H9 (cell line): ENCODE data around the gene RAB31. TPM values are rescaled to one million over a fixed set of nuclear protein-coding genes. Genes with fewer than 3 reads are reported as not detected.

Source experiments
- DNase-seq: peaks from one replicate; pipeline ENCODE4 v3.0.0-alpha.2; 2017
- H2AFZ ChIP-seq: one replicate; pipeline ENCODE4 v1.6.1; 2013; ENCODE audit warnings: mild to moderate bottlenecking, low read length, control low read depth, moderate library complexity
- H2AK5ac ChIP-seq: 2 replicates; pipeline ENCODE4 v1.6.1; 2013; ENCODE audit warnings: low read length, control low read depth, mixed read lengths; ENCODE audit not compliant: insufficient read length
- H2BK120ac ChIP-seq: one replicate; pipeline ENCODE4 v1.6.1; 2013; ENCODE audit warnings: low read depth, mild to moderate bottlenecking, low read length, control low read depth, inconsistent platforms; ENCODE audit not compliant: poor library complexity, severe bottlenecking
- H2BK12ac ChIP-seq: 2 replicates; pipeline ENCODE4 v1.6.1; 2013; ENCODE audit warnings: low read length, control low read depth, mixed read lengths, low read depth; ENCODE audit not compliant: insufficient read length
- H2BK15ac ChIP-seq: 2 replicates; pipeline ENCODE4 v1.6.1; 2013; ENCODE audit warnings: low read depth, low read length, control low read depth
- H2BK20ac ChIP-seq: one replicate; pipeline ENCODE4 v1.6.1; 2013; ENCODE audit warnings: low read depth, mild to moderate bottlenecking, low read length, control low read depth, inconsistent platforms; ENCODE audit not compliant: poor library complexity, severe bottlenecking
- H2BK5ac ChIP-seq: 2 replicates; pipeline ENCODE4 v1.6.1; 2013; ENCODE audit warnings: low read length, control low read depth, mixed read lengths; ENCODE audit not compliant: insufficient read length
- H3K14ac ChIP-seq: 2 replicates; pipeline ENCODE4 v1.6.1; 2013; ENCODE audit warnings: low read length, control low read depth; ENCODE audit not compliant: insufficient read depth
- H3K18ac ChIP-seq: 2 replicates; pipeline ENCODE4 v1.6.1; 2013; ENCODE audit warnings: low read depth, mild to moderate bottlenecking, mixed read lengths, low read length, control low read depth; ENCODE audit not compliant: insufficient read length
- H3K23ac ChIP-seq: 2 replicates; pipeline ENCODE4 v1.6.1; 2013; ENCODE audit warnings: low read length, control low read depth, mixed read lengths, low read depth; ENCODE audit not compliant: insufficient read length
- H3K23me2 ChIP-seq: 2 replicates; pipeline ENCODE4 v1.6.1; 2013; ENCODE audit warnings: low read depth, mild to moderate bottlenecking, mixed read lengths, low read length, control low read depth; ENCODE audit not compliant: insufficient read length, poor library complexity, severe bottlenecking
- H3K27ac ChIP-seq: 2 replicates; pipeline ENCODE4 v1.5.1; 2013; ENCODE audit warnings: low read length, control low read depth, mixed read lengths, low read depth; ENCODE audit not compliant: insufficient read length
- H3K27me3 ChIP-seq: 2 replicates; pipeline ENCODE4 v1.6.1; 2013; ENCODE audit warnings: low read length, control low read depth, inconsistent platforms; ENCODE audit not compliant: insufficient read depth
- H3K4ac ChIP-seq: 2 replicates; pipeline ENCODE4 v1.6.1; 2013; ENCODE audit warnings: low read depth, mild to moderate bottlenecking, control low read depth, inconsistent platforms, low read length, moderate library complexity
- H3K4me1 ChIP-seq: 2 replicates; pipeline ENCODE4 v1.6.1; 2013; ENCODE audit warnings: low read length, control low read depth, inconsistent platforms; ENCODE audit not compliant: insufficient read depth
- H3K4me2 ChIP-seq: 2 replicates; pipeline ENCODE4 v1.6.1; 2013; ENCODE audit warnings: low read length, control low read depth, mixed read lengths; ENCODE audit not compliant: insufficient read length, insufficient read depth
- H3K56ac ChIP-seq: 2 replicates; pipeline ENCODE4 v1.6.1; 2013; ENCODE audit warnings: low read depth, mild to moderate bottlenecking, mixed read lengths, low read length, control low read depth; ENCODE audit not compliant: insufficient read length
- H3K79me1 ChIP-seq: 2 replicates; pipeline ENCODE4 v1.6.1; 2013; ENCODE audit warnings: low read depth, mild to moderate bottlenecking, moderate library complexity, low read length, control low read depth, inconsistent platforms; ENCODE audit not compliant: insufficient read depth, poor library complexity, severe bottlenecking
- H3K79me2 ChIP-seq: 2 replicates; pipeline ENCODE4 v1.6.1; 2013; ENCODE audit warnings: low read length, control low read depth, inconsistent platforms; ENCODE audit not compliant: insufficient read depth
- H3K9ac ChIP-seq: 2 replicates; pipeline ENCODE4 v1.6.1; 2013; ENCODE audit warnings: low read length, control low read depth, mixed read lengths; ENCODE audit not compliant: insufficient read length; ENCODE audit errors: extremely low read depth
- H3K9me3 ChIP-seq: one replicate; pipeline ENCODE4 v1.6.1; 2013; ENCODE audit warnings: low read depth, low read length, inconsistent platforms; ENCODE audit not compliant: control insufficient read depth
- H3T11ph ChIP-seq: one replicate; pipeline ENCODE4 v1.6.1; 2013; ENCODE audit warnings: mild to moderate bottlenecking, low read length, control low read depth, inconsistent platforms
- H4K20me1 ChIP-seq: one replicate; pipeline ENCODE4 v1.6.1; 2013; ENCODE audit not compliant: control insufficient read depth, insufficient read length, insufficient read depth
- H4K5ac ChIP-seq: 2 replicates; pipeline ENCODE4 v1.6.1; 2013; ENCODE audit warnings: low read depth, mild to moderate bottlenecking, mixed read lengths, low read length, control low read depth; ENCODE audit not compliant: insufficient read length
- H4K8ac ChIP-seq: replicated peaks from 2 replicates; pipeline ENCODE4 v1.6.1; 2013; ENCODE audit warnings: low read length, control low read depth, mixed read lengths, low read depth; ENCODE audit not compliant: insufficient read length
- H4K91ac ChIP-seq: 2 replicates; pipeline ENCODE4 v1.6.1; 2013; ENCODE audit warnings: low read depth, mild to moderate bottlenecking, moderate library complexity, mixed read lengths, low read length, control low read depth; ENCODE audit not compliant: insufficient read length
- H3K27ac Mint-ChIP-seq, 3 experiments: 2 replicates in 2 of 3; 3 replicates in 1 of 3; pipeline ENCODE4 v1.8.0; 2020 to 2021; ENCODE audit warnings: mixed read lengths in 3 of 3, mild to moderate bottlenecking in 1 of 3, moderate library complexity in 1 of 3
- H3K27me3 Mint-ChIP-seq: 2 replicates; pipeline ENCODE4 v1.8.0; 2021; ENCODE audit warnings: low read depth, mild to moderate bottlenecking, moderate library complexity, mixed read lengths
- H3K36me3 Mint-ChIP-seq, 3 experiments: 2 replicates in 2 of 3; 3 replicates in 1 of 3; pipeline ENCODE4 v1.8.0; 2020 to 2021; ENCODE audit warnings: low read depth in 3 of 3, mixed read lengths in 3 of 3; ENCODE audit not compliant: insufficient read depth in 1 of 3
- H3K4me1 Mint-ChIP-seq, 2 experiments: 2 replicates each; pipeline ENCODE4 v1.8.0; 2020; ENCODE audit warnings: mixed read lengths in 2 of 2
- H3K4me3 Mint-ChIP-seq, 2 experiments: 2 replicates in 1 of 2; 3 replicates in 1 of 2; pipeline ENCODE4 v1.8.0; 2020 to 2021; ENCODE audit warnings: mild to moderate bottlenecking in 2 of 2, mixed read lengths in 2 of 2, moderate library complexity in 1 of 2
- H3K9me3 Mint-ChIP-seq, 2 experiments: 2 replicates in 1 of 2; 3 replicates in 1 of 2; pipeline ENCODE4 v1.8.0; 2020; ENCODE audit warnings: mild to moderate bottlenecking in 2 of 2, mixed read lengths in 2 of 2, moderate library complexity in 1 of 2
- WGBS: extraction: QIAGEN DNeasy Blood & Tissue Kit; methylation state at CpG from one replicate; pipeline ENCODE4 v1.1.7; 2013; ENCODE audit warnings: missing lambda C conversion rate, low lambda C conversion rate, mixed read lengths; ENCODE audit not compliant: insufficient read length; ENCODE audit errors: extremely low coverage; 5-methylcytosine and 5-hydroxymethylcytosine counted together
- total RNA-seq: library from RNA; stranded (reverse); gene quantifications from 2 replicates; pipeline ENCODE4 v1.2.1, GENCODE V29; 2021
- TF ChIP-seq, protein P1 (sequence below): fragments of 200-600 bp; sonication (generic); conservative IDR thresholded peaks from 3 replicates; pipeline ENCODE4 v1.8.0; 2021; ENCODE audit warnings: antibody characterized with exemption, mild to moderate bottlenecking

RAB31 gene
- total RNA-seq, 1 experiment from 2014 or later, result 22.4 TPM

DNA sequence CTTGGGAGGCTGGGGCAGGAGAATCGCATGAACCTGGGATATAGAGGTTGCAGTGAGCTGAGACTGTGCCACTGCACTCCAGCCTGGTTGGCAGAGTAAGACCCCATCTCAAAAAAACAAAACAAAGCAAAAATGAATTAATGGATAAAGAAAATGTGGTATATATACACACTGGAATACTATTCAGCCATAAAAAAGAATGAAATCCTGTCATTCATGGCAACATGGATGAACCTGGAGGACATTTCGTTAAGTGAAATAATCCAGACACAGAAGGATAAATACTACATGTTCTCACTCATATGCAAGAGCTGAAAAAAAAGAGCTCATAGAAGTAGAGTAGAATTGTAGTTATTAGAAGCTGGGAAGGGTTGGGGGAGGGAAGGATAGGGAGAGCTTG is 80.8 kb downstream of the RAB31 start:
- H3K79me1 ChIP-seq, result no peaks in the 10 kb centered on the region
- Mint-ChIP-seq H3K4me3 (no peak overlapping the region), H3K36me3 (peaks cover 0 to 2% (median 0%) of the 10 kb centered on the region in 3 experiments; a peak in 2 of 7 replicates), H3K4me1 (no peaks in the 10 kb centered on the region), H3K27ac (no peak overlapping the region), H3K9me3 (no peaks in the 10 kb centered on the region), H3K27me3 (no peaks in the 10 kb centered on the region)
- H3K79me2 ChIP-seq, result no peaks in the 10 kb centered on the region
- H2BK12ac ChIP-seq, result no peak overlapping the region
- H2BK5ac ChIP-seq, result no peak overlapping the region
- no peak overlapping the region for H3K23ac ChIP-seq
- no peak overlapping the region for H4K8ac ChIP-seq
- H4K20me1 ChIP-seq, result no peaks in the 10 kb centered on the region
- no peak overlapping the region for H2AK5ac ChIP-seq
- no peak overlapping the region for H2BK20ac ChIP-seq
- no peak overlapping the region for H3K4ac ChIP-seq
- H3K9me3 ChIP-seq, result no peaks in the 10 kb centered on the region
- H3K23me2 ChIP-seq, result no peaks in the 10 kb centered on the region
- H3K4me1 ChIP-seq, result no peaks in the 10 kb centered on the region
- no peak overlapping the region for H2BK15ac ChIP-seq
- H3K4me2 ChIP-seq, result no peak overlapping the region
- no peak overlapping the region for H3K18ac ChIP-seq
- H2BK120ac ChIP-seq, result no peak overlapping the region
- H3K56ac ChIP-seq, result no peak overlapping the region
- no peak overlapping the region for H2AFZ ChIP-seq
- no peak overlapping the region for H4K5ac ChIP-seq
- no peak overlapping the region for H3K27ac ChIP-seq
- no peak overlapping the region for H3K9ac ChIP-seq
- TF ChIP-seq, protein P1, sequence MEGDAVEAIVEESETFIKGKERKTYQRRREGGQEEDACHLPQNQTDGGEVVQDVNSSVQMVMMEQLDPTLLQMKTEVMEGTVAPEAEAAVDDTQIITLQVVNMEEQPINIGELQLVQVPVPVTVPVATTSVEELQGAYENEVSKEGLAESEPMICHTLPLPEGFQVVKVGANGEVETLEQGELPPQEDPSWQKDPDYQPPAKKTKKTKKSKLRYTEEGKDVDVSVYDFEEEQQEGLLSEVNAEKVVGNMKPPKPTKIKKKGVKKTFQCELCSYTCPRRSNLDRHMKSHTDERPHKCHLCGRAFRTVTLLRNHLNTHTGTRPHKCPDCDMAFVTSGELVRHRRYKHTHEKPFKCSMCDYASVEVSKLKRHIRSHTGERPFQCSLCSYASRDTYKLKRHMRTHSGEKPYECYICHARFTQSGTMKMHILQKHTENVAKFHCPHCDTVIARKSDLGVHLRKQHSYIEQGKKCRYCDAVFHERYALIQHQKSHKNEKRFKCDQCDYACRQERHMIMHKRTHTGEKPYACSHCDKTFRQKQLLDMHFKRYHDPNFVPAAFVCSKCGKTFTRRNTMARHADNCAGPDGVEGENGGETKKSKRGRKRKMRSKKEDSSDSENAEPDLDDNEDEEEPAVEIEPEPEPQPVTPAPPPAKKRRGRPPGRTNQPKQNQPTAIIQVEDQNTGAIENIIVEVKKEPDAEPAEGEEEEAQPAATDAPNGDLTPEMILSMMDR, result no peak
- DNase-seq, result no peak
- no peak overlapping the region for H4K91ac ChIP-seq
- H3K27me3 ChIP-seq, result no peaks in the 10 kb centered on the region
- no peak overlapping the region for H3T11ph ChIP-seq
- H3K14ac ChIP-seq, result no peak overlapping the region
- WGBS, result no CpG with 5 or more reads among the region's 2 CpGs
